ENCODE measurements around the gene HHAT.
A peak's percentile ranks its signal among the peaks of the same experiment; 100 is the strongest.
"Not testable (repeated sequence)": the region's sequence is repeated elsewhere in the genome, so short reads cannot be mapped to it uniquely, and the experiment has no call there.

Gene HHAT

GRCh38 chr1:210315529-210315928 lies 13.2 kb upstream of the HHAT start:
- no peak for DNase-seq

- no peak for DNase-seq
Measured at GRCh38 chr1:210321131-210321530, 7.6 kb upstream of the HHAT start.

GRCh38 chr1:210321552-210321951 lies 7.2 kb upstream of the HHAT start:
- DNase-seq = no peak

GRCh38 chr1:210323957-210324356 lies 4.7 kb upstream of the HHAT start:
- no peak for DNase-seq

- no peak for DNase-seq
Measured at GRCh38 chr1:210325026-210325670, 3.6 kb upstream of the HHAT start.

GRCh38 chr1:210328032-210328745 lies 513 bp upstream of the HHAT start:
- DNase-seq = no peak

- no peak for DNase-seq
Measured at GRCh38 chr1:210330279-210330866, 1.7 kb downstream of the HHAT start.

GRCh38 chr1:210332233-210332632 lies 3.5 kb downstream of the HHAT start:
- DNase-seq = peak; percentile 87

- DNase-seq = peak; percentile 97
Measured at GRCh38 chr1:210332719-210333398, 4.2 kb downstream of the HHAT start.

GRCh38 chr1:210335001-210335400 lies 6.3 kb downstream of the HHAT start:
- no peak for DNase-seq

GRCh38 chr1:210336362-210336761 lies 7.7 kb downstream of the HHAT start:
- DNase-seq = no peak

- no peak for DNase-seq
Measured at GRCh38 chr1:210339500-210339899, 10.8 kb downstream of the HHAT start.

- DNase-seq = peak; percentile 76
Measured at GRCh38 chr1:210340311-210340710, 11.6 kb downstream of the HHAT start.

GRCh38 chr1:210340841-210341240 lies 12.1 kb downstream of the HHAT start:
- peak; percentile 89 for DNase-seq

- peak; percentile 59 for DNase-seq
Measured at GRCh38 chr1:210342986-210343780, 14.5 kb downstream of the HHAT start.

GRCh38 chr1:210344706-210345105 lies 16.0 kb downstream of the HHAT start:
- no peak for DNase-seq

- peak; percentile 61 for DNase-seq
Measured at GRCh38 chr1:210347112-210347511, 18.4 kb downstream of the HHAT start.

GRCh38 chr1:210351496-210351895 lies 22.8 kb downstream of the HHAT start:
- DNase-seq = no peak

GRCh38 chr1:210352575-210352974 lies 23.9 kb downstream of the HHAT start:
- DNase-seq = no peak

GRCh38 chr1:210354305-210354704 lies 25.6 kb downstream of the HHAT start:
- DNase-seq = not testable (repeated sequence)

GRCh38 chr1:210358626-210359025 lies 29.9 kb downstream of the HHAT start:
- no peak for DNase-seq

- DNase-seq = no peak
Measured at GRCh38 chr1:210359255-210359654, 30.6 kb downstream of the HHAT start.
